ENCODE measurements around the gene MT1HL1.
"Not testable (repeated sequence)": the region's sequence is repeated elsewhere in the genome, so short reads cannot be mapped to it uniquely, and the experiment has no call there.

MT1HL1 gene

GRCh38 chr1:237016626-237017025, 12.4 kb upstream of the MT1HL1 start:
- DNase-seq (ENCODE audit: low spot score), result no peak

- DNase-seq (ENCODE audit: low spot score), result no peak
Measured at GRCh38 chr1:237013608-237014007, 9.4 kb upstream of the MT1HL1 start.

- peak; percentile 6 for DNase-seq (ENCODE audit: low spot score)
Measured at GRCh38 chr1:237012788-237013383, 8.6 kb upstream of the MT1HL1 start.

- no peak for DNase-seq (ENCODE audit: low spot score)
Measured at GRCh38 chr1:237012361-237012760, 8.1 kb upstream of the MT1HL1 start.

- no peak for DNase-seq (ENCODE audit: low spot score)
Measured at GRCh38 chr1:237011432-237011831, 7.2 kb upstream of the MT1HL1 start.

- DNase-seq (ENCODE audit: low spot score), result no peak
Measured at GRCh38 chr1:237009611-237010010, 5.4 kb upstream of the MT1HL1 start.

- no peak for DNase-seq (ENCODE audit: low spot score)
Measured at GRCh38 chr1:237007147-237007881, 3.1 kb upstream of the MT1HL1 start.

- DNase-seq (ENCODE audit: low spot score), result no peak
Measured at GRCh38 chr1:237005674-237006073, 1.4 kb upstream of the MT1HL1 start.

- no peak for DNase-seq (ENCODE audit: low spot score)
Measured at GRCh38 chr1:237003516-237003915, 725 bp downstream of the MT1HL1 start.

- no peak for DNase-seq (ENCODE audit: low spot score)
Measured at GRCh38 chr1:237000191-237000590, 4.0 kb downstream of the MT1HL1 start.

GRCh38 chr1:236998546-236998945, 5.7 kb downstream of the MT1HL1 start:
- DNase-seq (ENCODE audit: low spot score), result no peak

- DNase-seq (ENCODE audit: low spot score), result no peak
Measured at GRCh38 chr1:236997882-236998281, 6.4 kb downstream of the MT1HL1 start.

- DNase-seq (ENCODE audit: low spot score), result no peak
Measured at GRCh38 chr1:236997361-236997760, 6.9 kb downstream of the MT1HL1 start.

GRCh38 chr1:236994450-236994849, 9.8 kb downstream of the MT1HL1 start:
- DNase-seq (ENCODE audit: low spot score), result no peak

GRCh38 chr1:236992449-236992848, 11.8 kb downstream of the MT1HL1 start:
- DNase-seq (ENCODE audit: low spot score), result no peak

- no peak for DNase-seq (ENCODE audit: low spot score)
Measured at GRCh38 chr1:236990052-236990445, 14.2 kb downstream of the MT1HL1 start.

GRCh38 chr1:236989290-236990051, 14.8 kb downstream of the MT1HL1 start:
- DNase-seq (ENCODE audit: low spot score), result no peak

- no peak for DNase-seq (ENCODE audit: low spot score)
Measured at GRCh38 chr1:236983818-236984217, 20.4 kb downstream of the MT1HL1 start.

- DNase-seq (ENCODE audit: low spot score), result no peak
Measured at GRCh38 chr1:236982380-236982779, 21.9 kb downstream of the MT1HL1 start.

GRCh38 chr1:236981431-236981830, 22.8 kb downstream of the MT1HL1 start:
- not testable (repeated sequence) for DNase-seq (ENCODE audit: low spot score)

- no peak for DNase-seq (ENCODE audit: low spot score)
Measured at GRCh38 chr1:236980673-236981072, 23.6 kb downstream of the MT1HL1 start.

GRCh38 chr1:236979149-236979900, 24.9 kb downstream of the MT1HL1 start:
- DNase-seq (ENCODE audit: low spot score), result no peak
